A673 (cell line): Measurements from ENCODE around the gene MEPE.

Experiments used
- EZH2 ChIP-seq: fragments of 200-600 bp; sonication (generic); IDR thresholded peaks from 2 replicates; pipeline ENCODE4 v1.6.1; 2017; ENCODE audit warnings: borderline replicate concordance, low read depth, mild to moderate bottlenecking, mixed read lengths, antibody characterized with exemption, low read length; ENCODE audit not compliant: poor library complexity, severe bottlenecking
- TF ChIP-seq, protein P1 (sequence below): fragments of 300-800, 200-600 bp; sonication (generic); conservative IDR thresholded peaks from 2 replicates; pipeline ENCODE4 v1.5.1; 2017; ENCODE audit warnings: low read depth, mild to moderate bottlenecking, antibody characterized with exemption, low read length, moderate library complexity, mixed read lengths

DNA sequence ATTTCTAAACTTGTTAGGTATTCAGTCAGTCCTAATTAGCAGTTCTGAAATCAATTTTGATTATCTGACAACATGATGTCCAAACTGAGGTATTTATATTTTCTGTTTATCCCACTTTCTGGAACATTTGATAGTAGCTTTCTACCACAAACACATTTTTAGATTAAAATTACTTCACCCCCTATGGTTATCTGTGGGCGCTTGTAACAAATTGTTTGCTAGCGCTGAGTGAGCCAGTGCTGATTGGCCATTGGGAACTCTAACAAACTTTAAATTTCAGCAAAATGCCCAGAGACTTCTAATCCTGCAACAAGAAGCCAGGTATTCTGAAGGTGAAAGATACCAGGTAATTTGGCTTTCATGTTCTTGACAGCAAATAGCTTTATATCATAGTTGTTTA, at the start of gene MEPE:
- TF ChIP-seq, protein P1, sequence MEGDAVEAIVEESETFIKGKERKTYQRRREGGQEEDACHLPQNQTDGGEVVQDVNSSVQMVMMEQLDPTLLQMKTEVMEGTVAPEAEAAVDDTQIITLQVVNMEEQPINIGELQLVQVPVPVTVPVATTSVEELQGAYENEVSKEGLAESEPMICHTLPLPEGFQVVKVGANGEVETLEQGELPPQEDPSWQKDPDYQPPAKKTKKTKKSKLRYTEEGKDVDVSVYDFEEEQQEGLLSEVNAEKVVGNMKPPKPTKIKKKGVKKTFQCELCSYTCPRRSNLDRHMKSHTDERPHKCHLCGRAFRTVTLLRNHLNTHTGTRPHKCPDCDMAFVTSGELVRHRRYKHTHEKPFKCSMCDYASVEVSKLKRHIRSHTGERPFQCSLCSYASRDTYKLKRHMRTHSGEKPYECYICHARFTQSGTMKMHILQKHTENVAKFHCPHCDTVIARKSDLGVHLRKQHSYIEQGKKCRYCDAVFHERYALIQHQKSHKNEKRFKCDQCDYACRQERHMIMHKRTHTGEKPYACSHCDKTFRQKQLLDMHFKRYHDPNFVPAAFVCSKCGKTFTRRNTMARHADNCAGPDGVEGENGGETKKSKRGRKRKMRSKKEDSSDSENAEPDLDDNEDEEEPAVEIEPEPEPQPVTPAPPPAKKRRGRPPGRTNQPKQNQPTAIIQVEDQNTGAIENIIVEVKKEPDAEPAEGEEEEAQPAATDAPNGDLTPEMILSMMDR = no peak
- TF ChIP-seq EZH2 = no peak
